ENCODE results near the gene KRIT1. TPM values are rescaled to one million over a fixed set of nuclear protein-coding genes. Genes with fewer than 3 reads are reported as not detected.

The KRIT1 gene
- total and polyA plus RNA-seq, 2 of the 13 experiments (the other 11 are each of a cell fraction or from before 2014, with no cell fraction given): 29.4 to 37.7 TPM

DNA sequence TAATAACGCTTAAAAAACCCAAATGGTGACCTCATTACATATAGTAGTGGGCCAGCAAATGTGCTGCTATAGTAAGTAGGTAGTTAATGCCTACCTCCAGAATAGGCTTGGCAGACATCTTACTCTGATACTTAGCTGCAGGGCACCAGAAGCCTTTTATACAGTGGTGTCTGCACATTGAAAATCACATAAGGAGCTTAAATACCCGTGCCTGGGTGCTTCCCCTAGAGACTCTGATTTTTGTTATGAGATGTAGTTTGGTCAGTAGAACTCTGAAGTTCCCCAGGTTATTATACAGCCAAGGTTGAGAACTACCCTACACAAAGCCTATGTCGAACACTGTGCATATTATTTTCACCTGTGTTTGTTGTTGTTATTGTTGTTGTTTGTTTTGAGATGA is 47.3 kb upstream of the KRIT1 start:
- TF ChIP-seq ATF7 (IDR thresholded peaks at IDR 0.05) (0 out of 2 replicates have a peak, but pooled peaks have one; percentile 4), ATF7 (CRISPR knock-in tag; IDR thresholded peaks at IDR 0.05) (no peak), RBM39 (IDR thresholded peaks at IDR 0.05; ENCODE audit: low read depth, low read length, poor library complexity, severe bottlenecking) (no peak)
- FAIRE-seq (no peak), ATAC-seq (no peak), DNase-seq (ENCODE audit: low spot score) (no peak)
- Histone ChIP-seq H4K20me1 (ENCODE audit: insufficient read depth, low read length) (no peaks in the 10 kb centered on the region), H2AFZ (ENCODE audit: low read length) (no peak overlapping the region), H3K4me2 (ENCODE audit: low read depth, low read length) (no peak overlapping the region), H3K27ac (ENCODE audit: extremely low read length, insufficient read depth, low read length) (no peak overlapping the region), H3K36me3 (replicated peaks in 1 of 2; ENCODE audit: control insufficient read depth in 1 of 2, insufficient read depth in 2 of 2, low read length in 2 of 2) (peaks cover 0 to 9% of the 10 kb centered on the region in 2 experiments; a peak in 1 of 5 replicates), H3K4me1 (ENCODE audit: insufficient read depth, low read length) (peaks cover 11% of the 10 kb centered on the region), H3K27me3 (ENCODE audit: control insufficient read depth in 1 of 2, insufficient read depth in 2 of 2, low read length in 2 of 2) (no peaks in the 10 kb centered on the region; a peak in 1 of 5 replicates), H3K9ac (ENCODE audit: insufficient read depth, low read depth, low read length) (no peak overlapping the region), H3K9me3 (ENCODE audit: low read length) (no peaks in the 10 kb centered on the region), H3K79me2 (ENCODE audit: insufficient read depth, low read length) (peaks cover 7% of the 10 kb centered on the region), H3K4me3 (replicated peaks in 1 of 3; ENCODE audit: insufficient read depth in 1 of 3, low read depth in 2 of 3, low read length in 3 of 3) (no peak overlapping the region)
- CTCF ChIA-PET (ENCODE audit: low intra/inter-chr PET ratio, low total read pairs): no interaction called here
- WGBS (ENCODE audit: low lambda C conversion rate): 95% methylated on average over 3 of the region's 3 CpGs
- BruUV-seq (replicated peaks): no TSS peak
- in situ Hi-C loops (cut with HindIII; ENCODE audit: extremely low pct_ligation_motif_present, low pct_unique_long_range_greater_than_20kb): no loop called here
- intact Hi-C loops (cut with micrococcal nuclease; ENCODE audit: unreplicated experiment): loop anchor here (1.0 kb wide), 1 partner anchor 48 kb away; the partner anchor contains the start of genes ANKIB1 and KRIT1
- POLR2A ChIA-PET: no interaction called here

DNA sequence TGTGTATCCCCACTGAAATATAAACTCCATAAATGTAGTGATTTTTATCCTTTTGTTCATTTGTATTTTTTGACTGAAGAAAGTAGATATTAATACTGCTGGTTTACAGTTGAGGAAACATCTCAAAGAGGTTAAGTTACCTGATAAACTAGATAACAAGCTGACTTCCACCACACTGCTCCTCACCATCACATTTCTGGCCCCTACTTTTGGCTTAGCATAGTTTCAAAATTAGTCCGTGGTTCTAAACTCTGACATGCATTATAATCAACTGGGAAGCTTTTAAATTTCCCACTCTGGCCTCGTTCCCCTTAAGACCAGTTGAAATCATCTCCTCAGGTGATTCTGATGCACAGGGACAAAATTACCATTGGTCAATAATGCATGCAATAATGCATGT is 43.6 kb upstream of the KRIT1 start:
- Histone ChIP-seq H3K9ac (ENCODE audit: insufficient read depth, low read depth, low read length) (no peak overlapping the region), H3K4me3 (replicated peaks in 1 of 3; ENCODE audit: insufficient read depth in 1 of 3, low read depth in 2 of 3, low read length in 3 of 3) (no peak overlapping the region), H3K4me1 (ENCODE audit: insufficient read depth, low read length) (peaks cover 11% of the 10 kb centered on the region), H4K20me1 (ENCODE audit: insufficient read depth, low read length) (no peaks in the 10 kb centered on the region), H3K4me2 (ENCODE audit: low read depth, low read length) (no peak overlapping the region), H3K79me2 (ENCODE audit: insufficient read depth, low read length) (peaks cover 20% of the 10 kb centered on the region), H3K27me3 (ENCODE audit: control insufficient read depth in 1 of 2, insufficient read depth in 2 of 2, low read length in 2 of 2) (no peaks in the 10 kb centered on the region), H3K36me3 (replicated peaks in 1 of 2; ENCODE audit: control insufficient read depth in 1 of 2, insufficient read depth in 2 of 2, low read length in 2 of 2) (no peaks in the 10 kb centered on the region), H3K9me3 (ENCODE audit: low read length) (no peaks in the 10 kb centered on the region), H3K27ac (ENCODE audit: extremely low read length, insufficient read depth, low read length) (no peak overlapping the region), H2AFZ (ENCODE audit: low read length) (no peak overlapping the region)
- no peak for ATAC-seq
- POLR2A ChIA-PET: no interaction called here
- in situ Hi-C loops (cut with HindIII; ENCODE audit: extremely low pct_ligation_motif_present, low pct_unique_long_range_greater_than_20kb): no loop called here
- BruUV-seq (replicated peaks): no TSS peak
- no peak for FAIRE-seq
- CTCF ChIA-PET (ENCODE audit: low intra/inter-chr PET ratio, low total read pairs): no interaction called here
- 98% methylated on average over 2 of the region's 2 CpGs for WGBS (ENCODE audit: low lambda C conversion rate)
- intact Hi-C loops (cut with micrococcal nuclease; ENCODE audit: unreplicated experiment): no loop called here
- no peak for DNase-seq (ENCODE audit: low spot score)
- TF ChIP-seq HDAC6 (IDR thresholded peaks at IDR 0.05; ENCODE audit: low read depth, low read length): no peak
- TF ChIP-seq, protein P1, sequence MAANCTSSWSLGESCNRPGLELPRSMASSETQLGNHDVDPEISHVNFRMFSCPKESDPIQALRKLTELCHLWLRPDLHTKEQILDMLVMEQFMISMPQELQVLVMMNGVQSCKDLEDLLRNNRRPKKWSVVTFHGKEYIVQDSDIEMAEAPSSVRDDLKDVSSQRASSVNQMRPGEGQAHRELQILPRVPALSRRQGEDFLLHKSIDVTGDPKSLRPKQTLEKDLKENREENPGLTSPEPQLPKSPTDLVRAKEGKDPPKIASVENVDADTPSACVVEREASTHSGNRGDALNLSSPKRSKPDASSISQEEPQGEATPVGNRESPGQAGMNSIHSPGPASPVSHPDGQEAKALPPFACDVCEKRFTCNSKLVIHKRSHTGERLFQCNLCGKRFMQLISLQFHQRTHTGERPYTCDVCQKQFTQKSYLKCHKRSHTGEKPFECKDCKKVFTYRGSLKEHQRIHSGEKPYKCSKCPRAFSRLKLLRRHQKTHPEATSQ (CRISPR knock-in tag; IDR thresholded peaks at IDR 0.05; ENCODE audit: borderline replicate concordance): no peak
- TF ChIP-seq, protein P2, sequence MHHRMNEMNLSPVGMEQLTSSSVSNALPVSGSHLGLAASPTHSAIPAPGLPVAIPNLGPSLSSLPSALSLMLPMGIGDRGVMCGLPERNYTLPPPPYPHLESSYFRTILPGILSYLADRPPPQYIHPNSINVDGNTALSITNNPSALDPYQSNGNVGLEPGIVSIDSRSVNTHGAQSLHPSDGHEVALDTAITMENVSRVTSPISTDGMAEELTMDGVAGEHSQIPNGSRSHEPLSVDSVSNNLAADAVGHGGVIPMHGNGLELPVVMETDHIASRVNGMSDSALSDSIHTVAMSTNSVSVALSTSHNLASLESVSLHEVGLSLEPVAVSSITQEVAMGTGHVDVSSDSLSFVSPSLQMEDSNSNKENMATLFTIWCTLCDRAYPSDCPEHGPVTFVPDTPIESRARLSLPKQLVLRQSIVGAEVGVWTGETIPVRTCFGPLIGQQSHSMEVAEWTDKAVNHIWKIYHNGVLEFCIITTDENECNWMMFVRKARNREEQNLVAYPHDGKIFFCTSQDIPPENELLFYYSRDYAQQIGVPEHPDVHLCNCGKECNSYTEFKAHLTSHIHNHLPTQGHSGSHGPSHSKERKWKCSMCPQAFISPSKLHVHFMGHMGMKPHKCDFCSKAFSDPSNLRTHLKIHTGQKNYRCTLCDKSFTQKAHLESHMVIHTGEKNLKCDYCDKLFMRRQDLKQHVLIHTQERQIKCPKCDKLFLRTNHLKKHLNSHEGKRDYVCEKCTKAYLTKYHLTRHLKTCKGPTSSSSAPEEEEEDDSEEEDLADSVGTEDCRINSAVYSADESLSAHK (CRISPR knock-in tag; IDR thresholded peaks at IDR 0.05; ENCODE audit: borderline replicate concordance): no peak
- TF ChIP-seq, protein P3, sequence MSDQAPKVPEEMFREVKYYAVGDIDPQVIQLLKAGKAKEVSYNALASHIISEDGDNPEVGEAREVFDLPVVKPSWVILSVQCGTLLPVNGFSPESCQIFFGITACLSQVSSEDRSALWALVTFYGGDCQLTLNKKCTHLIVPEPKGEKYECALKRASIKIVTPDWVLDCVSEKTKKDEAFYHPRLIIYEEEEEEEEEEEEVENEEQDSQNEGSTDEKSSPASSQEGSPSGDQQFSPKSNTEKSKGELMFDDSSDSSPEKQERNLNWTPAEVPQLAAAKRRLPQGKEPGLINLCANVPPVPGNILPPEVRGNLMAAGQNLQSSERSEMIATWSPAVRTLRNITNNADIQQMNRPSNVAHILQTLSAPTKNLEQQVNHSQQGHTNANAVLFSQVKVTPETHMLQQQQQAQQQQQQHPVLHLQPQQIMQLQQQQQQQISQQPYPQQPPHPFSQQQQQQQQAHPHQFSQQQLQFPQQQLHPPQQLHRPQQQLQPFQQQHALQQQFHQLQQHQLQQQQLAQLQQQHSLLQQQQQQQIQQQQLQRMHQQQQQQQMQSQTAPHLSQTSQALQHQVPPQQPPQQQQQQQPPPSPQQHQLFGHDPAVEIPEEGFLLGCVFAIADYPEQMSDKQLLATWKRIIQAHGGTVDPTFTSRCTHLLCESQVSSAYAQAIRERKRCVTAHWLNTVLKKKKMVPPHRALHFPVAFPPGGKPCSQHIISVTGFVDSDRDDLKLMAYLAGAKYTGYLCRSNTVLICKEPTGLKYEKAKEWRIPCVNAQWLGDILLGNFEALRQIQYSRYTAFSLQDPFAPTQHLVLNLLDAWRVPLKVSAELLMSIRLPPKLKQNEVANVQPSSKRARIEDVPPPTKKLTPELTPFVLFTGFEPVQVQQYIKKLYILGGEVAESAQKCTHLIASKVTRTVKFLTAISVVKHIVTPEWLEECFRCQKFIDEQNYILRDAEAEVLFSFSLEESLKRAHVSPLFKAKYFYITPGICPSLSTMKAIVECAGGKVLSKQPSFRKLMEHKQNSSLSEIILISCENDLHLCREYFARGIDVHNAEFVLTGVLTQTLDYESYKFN (CRISPR knock-in tag; conservative IDR thresholded peaks at IDR 0.05): no peak
- TF ChIP-seq, protein P4, sequence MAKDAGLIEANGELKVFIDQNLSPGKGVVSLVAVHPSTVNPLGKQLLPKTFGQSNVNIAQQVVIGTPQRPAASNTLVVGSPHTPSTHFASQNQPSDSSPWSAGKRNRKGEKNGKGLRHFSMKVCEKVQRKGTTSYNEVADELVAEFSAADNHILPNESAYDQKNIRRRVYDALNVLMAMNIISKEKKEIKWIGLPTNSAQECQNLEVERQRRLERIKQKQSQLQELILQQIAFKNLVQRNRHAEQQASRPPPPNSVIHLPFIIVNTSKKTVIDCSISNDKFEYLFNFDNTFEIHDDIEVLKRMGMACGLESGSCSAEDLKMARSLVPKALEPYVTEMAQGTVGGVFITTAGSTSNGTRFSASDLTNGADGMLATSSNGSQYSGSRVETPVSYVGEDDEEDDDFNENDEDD (CRISPR knock-in tag; IDR thresholded peaks at IDR 0.05; ENCODE audit: borderline replicate concordance): no peak
- TF ChIP-seq RBFOX2 (IDR thresholded peaks at IDR 0.05; ENCODE audit: low read depth, low read length): no peak
